Astrocyte of the spinal cord (primary cell): ENCODE data around the gene HRH1.

Source experiments
- DNase-seq: peaks from one replicate; pipeline ENCODE4 v3.0.0; 2011; ENCODE audit warnings: low read depth, low spot score
- H3K4me3 ChIP-seq: 2 replicates; pipeline ENCODE4 v1.5.1; 2011; ENCODE audit warnings: low read depth, mild to moderate bottlenecking, low read length, moderate library complexity
- CTCF ChIP-seq: IDR thresholded peaks from 2 replicates; pipeline ENCODE4 v1.5.1; 2012; ENCODE audit warnings: low read depth, mild to moderate bottlenecking, low read length, inconsistent platforms
- in situ Hi-C: cut with HindIII; loops from 2 replicates; pipeline ENCODE4 v1.10.0; 2017; ENCODE audit warnings: low sequenced_read_pairs

Gene HRH1

GRCh38 chr3:11236588-11237461, 82.5 kb downstream of the HRH1 start:
- peak; percentile 30 for DNase-seq
- in situ Hi-C loops: no loop called here
- peak; percentile 77 for TF ChIP-seq CTCF
- H3K4me3 ChIP-seq: no peak overlapping the region

GRCh38 chr3:11238060-11238459, 83.8 kb downstream of the HRH1 start:
- peak; percentile 90 for DNase-seq
- no peak for TF ChIP-seq CTCF
- H3K4me3 ChIP-seq: no peak overlapping the region
- in situ Hi-C loops: no loop called here

- H3K4me3 ChIP-seq: no peak overlapping the region
- no peak for TF ChIP-seq CTCF
- in situ Hi-C loops: no loop called here
- peak; percentile 95 for DNase-seq
Measured at GRCh38 chr3:11238880-11239279, 84.6 kb downstream of the HRH1 start.

GRCh38 chr3:11239796-11240195, 85.5 kb downstream of the HRH1 start:
- in situ Hi-C loops: no loop called here
- TF ChIP-seq CTCF: no peak
- no peak for DNase-seq
- no peak overlapping the region for H3K4me3 ChIP-seq

GRCh38 chr3:11240496-11240895, 86.2 kb downstream of the HRH1 start:
- H3K4me3 ChIP-seq: no peak overlapping the region
- in situ Hi-C loops: no loop called here
- DNase-seq: no peak
- no peak for TF ChIP-seq CTCF

- H3K4me3 ChIP-seq: no peak overlapping the region
- peak; percentile 26 for DNase-seq
- in situ Hi-C loops: no loop called here
- TF ChIP-seq CTCF: no peak
Measured at GRCh38 chr3:11244121-11244677, 89.9 kb downstream of the HRH1 start.
